CD14-positive monocyte (primary cell): ENCODE data around the gene ZNF511. TPM values are rescaled to one million over a fixed set of nuclear protein-coding genes. Genes with fewer than 3 reads are reported as not detected.

Experiments used
- DNase-seq, 3 donors: peaks; one replicate each; pipeline ENCODE4 v3.0.0-alpha.2; 2011 to 2022
- H2AFZ ChIP-seq: 2 replicates; pipeline ENCODE4 v1.6.0; 2012; ENCODE audit warnings: mild to moderate bottlenecking, low read depth, low read length, inconsistent platforms; ENCODE audit not compliant: insufficient read depth, poor library complexity, severe bottlenecking
- H3K27ac ChIP-seq, 2 donors: 1 replicate in 1 of 2; 2 replicates in 1 of 2; pipeline ENCODE4 v1.5.1; 2012 to 2013; ENCODE audit warnings: low read length in 2 of 2, control low read depth in 1 of 2, inconsistent platforms in 1 of 2, low read depth in 1 of 2, mild to moderate bottlenecking in 1 of 2
- H3K27me3 ChIP-seq, 2 donors: one replicate each; pipeline versions ENCODE4 v1.6.0 to v1.6.1; 2011 to 2013; ENCODE audit warnings: low read length in 2 of 2; ENCODE audit not compliant: control insufficient read depth in 2 of 2, insufficient read depth in 2 of 2
- H3K36me3 ChIP-seq, 2 donors: replicated peaks in 1 of 2; 1 replicate in 1 of 2; 2 replicates in 1 of 2; pipeline versions ENCODE4 v1.5.1 to v1.6.1; 2012 to 2013; ENCODE audit warnings: low read length in 2 of 2, control low read depth in 1 of 2, inconsistent platforms in 1 of 2, mild to moderate bottlenecking in 1 of 2; ENCODE audit not compliant: insufficient read depth in 2 of 2, control insufficient read depth in 1 of 2
- H3K4me1 ChIP-seq, 2 donors: 1 replicate in 1 of 2; 2 replicates in 1 of 2; pipeline versions ENCODE4 v1.5.1 to v1.6.1; 2012 to 2013; ENCODE audit warnings: low read length in 2 of 2, control low read depth in 1 of 2, inconsistent platforms in 1 of 2, mild to moderate bottlenecking in 1 of 2, moderate library complexity in 1 of 2; ENCODE audit not compliant: insufficient read depth in 2 of 2, control insufficient read depth in 1 of 2
- H3K4me2 ChIP-seq: replicated peaks from 2 replicates; pipeline ENCODE3; 2012; ENCODE audit warnings: low read length, moderate library complexity, mild to moderate bottlenecking; ENCODE audit not compliant: poor library complexity, severe bottlenecking; ENCODE audit errors: extremely low read depth
- H3K4me3 ChIP-seq, 3 experiments: fragments of 200-600 bp in 1 of 3; sonication (generic) in 1 of 3; replicated peaks in 1 of 3; 1 replicate in 2 of 3; 2 replicates in 1 of 3; pipeline ENCODE4 v1.5.1; 2011 to 2013; ENCODE audit warnings: low read length in 3 of 3, mild to moderate bottlenecking in 3 of 3, control low read depth in 2 of 3, low read depth in 2 of 3, inconsistent platforms in 1 of 3, moderate library complexity in 1 of 3
- H3K79me2 ChIP-seq: 2 replicates; pipeline ENCODE4 v1.6.0; 2012; ENCODE audit warnings: mild to moderate bottlenecking, control low read depth, inconsistent platforms, low read length, moderate library complexity; ENCODE audit not compliant: insufficient read depth
- H3K9ac ChIP-seq: 2 replicates; pipeline ENCODE4 v1.6.0; 2017; ENCODE audit warnings: low read length, mild to moderate bottlenecking; ENCODE audit not compliant: insufficient read depth, poor library complexity, severe bottlenecking
- H3K9me3 ChIP-seq, 2 donors: replicated peaks in 1 of 2; 1 replicate in 1 of 2; 2 replicates in 1 of 2; pipeline versions ENCODE4 v1.5.1 to v1.6.1; 2012 to 2013; ENCODE audit warnings: low read length in 2 of 2, control low read depth in 1 of 2; ENCODE audit not compliant: control insufficient read depth in 1 of 2, insufficient read depth in 1 of 2
- H4K20me1 ChIP-seq: 2 replicates; pipeline ENCODE4 v1.6.0; 2012; ENCODE audit warnings: mild to moderate bottlenecking, low read length, control low read depth, moderate library complexity; ENCODE audit not compliant: insufficient read depth
- H3K27ac Mint-ChIP-seq, 7 donors: one replicate each; pipeline ENCODE4 v1.8.0; 2020; ENCODE audit warnings: mild to moderate bottlenecking in 7 of 7, mixed read lengths in 7 of 7, moderate library complexity in 6 of 7, inconsistent platforms in 2 of 7
- H3K27me3 Mint-ChIP-seq, 3 donors: one replicate each; pipeline ENCODE4 v1.8.0; 2021 to 2022; ENCODE audit warnings: low read depth in 3 of 3, mild to moderate bottlenecking in 3 of 3, mixed read lengths in 3 of 3, moderate library complexity in 3 of 3, inconsistent platforms in 1 of 3
- H3K36me3 Mint-ChIP-seq, 2 donors: one replicate each; pipeline ENCODE4 v1.8.0; 2020; ENCODE audit warnings: mixed read lengths in 2 of 2, inconsistent platforms in 1 of 2, mild to moderate bottlenecking in 1 of 2
- H3K4me1 Mint-ChIP-seq: one replicate; pipeline ENCODE4 v1.8.0; 2020; ENCODE audit warnings: mild to moderate bottlenecking, mixed read lengths
- H3K4me3 Mint-ChIP-seq, 2 donors: one replicate each; pipeline ENCODE4 v1.8.0; 2020; ENCODE audit warnings: mild to moderate bottlenecking in 2 of 2, mixed read lengths in 2 of 2, moderate library complexity in 1 of 2
- H3K9me3 Mint-ChIP-seq, 7 donors: one replicate each; pipeline ENCODE4 v1.8.0; 2020 to 2022; ENCODE audit warnings: mixed read lengths in 7 of 7, mild to moderate bottlenecking in 6 of 7, moderate library complexity in 6 of 7, inconsistent platforms in 2 of 7
- CTCF ChIP-seq: fragments of 200-600 bp; IDR thresholded peaks from one replicate; pipeline ENCODE4 v1.8.0; 2022; ENCODE audit warnings: antibody characterized with exemption, mild to moderate bottlenecking
- WGBS: methylation state at CpG from one replicate; pipeline ENCODE4 v1.1.5; 2013; ENCODE audit warnings: missing lambda C conversion rate; ENCODE audit not compliant: insufficient coverage; 5-methylcytosine and 5-hydroxymethylcytosine counted together
- intact Hi-C, 2 donors: fragments of 100-400 bp; cut with micrococcal nuclease; formaldehyde crosslinking; loops; one replicate each; pipeline versions ENCODE4 v1.15.0 to v1.15.1; 2023
- polyA plus RNA-seq, 3 donors: library from polyadenylated mRNA; depleted of rRNA in 1 of 3; unstranded in 2 of 3; stranded (reverse) in 1 of 3; fragments of 300-500 nt in 2 of 3; fragments of >200 nt in 1 of 3; fragmentation: Illumina TruSeq in 2 of 3; gene quantifications; 1 replicate in 2 of 3; 2 replicates in 1 of 3; pipeline ENCODE4 v1.2.3, GENCODE V29; 2012 to 2021

ZNF511 gene
- polyA plus RNA-seq, 3 donors = 30.3 to 118 (median 84.7) TPM

GRCh38 chr10:133279326-133280226 lies 29.1 kb upstream of the ZNF511 start:
- Mint-ChIP-seq H3K36me3 (peaks cover 42 to 47% of the 10 kb centered on the region in 2 donors), H3K9me3 (peaks cover 0 to 2% (median 0%) of the 10 kb centered on the region in 7 donors), H3K27me3 (peaks cover 0 to 14% (median 2%) of the 10 kb centered on the region in 3 donors), H3K4me1 (peaks cover 56% of the 10 kb centered on the region), H3K4me3 (peak overlapping the region; percentile 68 to 91), H3K27ac (peak overlapping the region; percentile 99 to 100 (median 100))
- Histone ChIP-seq H4K20me1 (peaks cover 19% of the 10 kb centered on the region), H3K9me3 (no peaks in the 10 kb centered on the region), H3K27me3 (no peaks in the 10 kb centered on the region), H2AFZ (no peak overlapping the region), H3K79me2 (peaks cover 26% of the 10 kb centered on the region), H3K9ac (peak overlapping the region; percentile 97), H3K27ac (peak overlapping the region; percentile 96 to 99), H3K36me3 (peaks cover 35 to 41% of the 10 kb centered on the region in 2 donors), H3K4me3 (peak overlapping the region in 2 of 3 experiments; percentile 21 to 94), H3K4me2 (peak overlapping the region; percentile 99), H3K4me1 (peaks cover 66 to 71% of the 10 kb centered on the region in 2 donors)
- peak; percentile 59 to 74 (median 59) for DNase-seq
- intact Hi-C loops = loop anchor here (2.0 kb wide), 3 partner anchors 13 to 29 kb away; partner anchors contain the start of genes TUBGCP2 (in 1 of the 2) and ZNF511 (in 1 of the 2)
- no peak for TF ChIP-seq CTCF
- 20% methylated on average over 22 of the region's 24 CpGs for WGBS

GRCh38 chr10:133280391-133281059 lies 28.2 kb upstream of the ZNF511 start:
- peak overlapping the region; percentile 96 to 99 for H3K27ac ChIP-seq

More at GRCh38 chr10:133280391-133281059, 28.2 kb upstream of the ZNF511 start:
- Mint-ChIP-seq H3K27ac (peak overlapping the region; percentile 99 to 100 (median 100)), H3K36me3 (peaks cover 52 to 57% of the 10 kb centered on the region in 2 donors), H3K4me3 (peak overlapping the region in 1 of 2 donors; percentile 39), H3K9me3 (peaks cover 0 to 2% (median 0%) of the 10 kb centered on the region in 7 donors), H3K27me3 (peaks cover 0 to 8% (median 2%) of the 10 kb centered on the region in 3 donors), H3K4me1 (peaks cover 48% of the 10 kb centered on the region)
- Histone ChIP-seq H3K4me2 (peak overlapping the region; percentile 99), H3K9me3 (no peaks in the 10 kb centered on the region), H3K9ac (peak overlapping the region; percentile 97), H2AFZ (no peak overlapping the region), H3K36me3 (peaks cover 44 to 51% of the 10 kb centered on the region in 2 donors), H3K4me1 (peaks cover 56 to 61% of the 10 kb centered on the region in 2 donors), H3K27me3 (no peaks in the 10 kb centered on the region), H4K20me1 (peaks cover 11% of the 10 kb centered on the region), H3K4me3 (peak overlapping the region in 1 of 3 experiments; percentile 94), H3K79me2 (peaks cover 16% of the 10 kb centered on the region)
- WGBS = 91% methylated on average over 10 of the region's 10 CpGs
- no peak for DNase-seq
- no peak for TF ChIP-seq CTCF
- intact Hi-C loops = no loop called here
